Spleen (tissue), 11 donors: ENCODE results near the gene GLS. TPM values are rescaled to one million over a fixed set of nuclear protein-coding genes. Genes with fewer than 3 reads are reported as not detected.

ENCODE experiments used
- DNase-seq: peaks from one replicate; pipeline ENCODE4 v3.0.0-alpha.2; 2020
- H3K27ac ChIP-seq, 8 donors: fragments of 200-600 bp; sonication (generic) in 7 of 8; 1 replicate in 4 of 8; 2 replicates in 4 of 8; pipeline versions ENCODE4 v1.5.0 to v1.8.0; 2016 to 2021; ENCODE audit warnings: inconsistent platforms in 4 of 8, mild to moderate bottlenecking in 4 of 8, moderate library complexity in 1 of 8
- H3K27me3 ChIP-seq, 7 donors: fragments of 200-600 bp; sonication (generic) in 6 of 7; replicated peaks in 1 of 7; 1 replicate in 4 of 7; 2 replicates in 3 of 7; pipeline versions ENCODE4 v1.5.0 to v1.8.0; 2016 to 2021; ENCODE audit warnings: inconsistent platforms in 3 of 7, mild to moderate bottlenecking in 1 of 7
- H3K36me3 ChIP-seq, 6 donors: fragments of 200-600 bp; sonication (generic) in 5 of 6; 1 replicate in 4 of 6; 2 replicates in 2 of 6; pipeline versions ENCODE4 v1.5.0 to v1.8.0; 2016 to 2021; ENCODE audit warnings: inconsistent platforms in 2 of 6
- H3K4me1 ChIP-seq, 6 donors: fragments of 200-600 bp; sonication (generic) in 5 of 6; 1 replicate in 3 of 6; 2 replicates in 3 of 6; pipeline versions ENCODE4 v1.5.0 to v1.8.0; 2016 to 2021; ENCODE audit warnings: inconsistent platforms in 3 of 6
- H3K4me3 ChIP-seq, 8 donors: fragments of 200-600 bp; sonication (generic) in 7 of 8; 1 replicate in 4 of 8; 2 replicates in 4 of 8; pipeline versions ENCODE4 v1.5.0 to v1.8.0; 2016 to 2021; ENCODE audit warnings: inconsistent platforms in 4 of 8, mild to moderate bottlenecking in 4 of 8, moderate library complexity in 2 of 8
- H3K9me3 ChIP-seq, 8 donors: fragments of 200-600 bp; sonication (generic) in 7 of 8; 1 replicate in 4 of 8; 2 replicates in 4 of 8; pipeline versions ENCODE4 v1.5.0 to v1.8.0; 2016 to 2021; ENCODE audit warnings: inconsistent platforms in 4 of 8
- POLR2A ChIP-seq, 3 donors: fragments of 450-650 bp; IDR thresholded peaks; one replicate each; pipeline ENCODE4 v1.5.1; 2017; ENCODE audit warnings: antibody characterized with exemption in 3 of 3, mild to moderate bottlenecking in 1 of 3
- POLR2AphosphoS5 ChIP-seq, 3 donors: sonication (generic); formaldehyde crosslinking; IDR thresholded peaks; one replicate each; pipeline ENCODE4 v1.5.1; 2017; ENCODE audit warnings: antibody characterized with exemption in 3 of 3
- WGBS, 5 donors: extraction: QIAGEN DNeasy Blood & Tissue Kit in 3 of 5; methylation state at CpG; one replicate each; pipeline versions ENCODE4 v1.1.5 to v1.1.7; 2013 to 2018; 5-methylcytosine and 5-hydroxymethylcytosine counted together
- intact Hi-C: fragments of 100-400 bp; cut with DNase I; formaldehyde crosslinking; loops from one replicate; pipeline ENCODE4 v1.15.0; 2023; ENCODE audit warnings: low total_unique reads
- polyA plus RNA-seq, 3 donors: library from polyadenylated mRNA; stranded (reverse); fragments of 200-250 nt; gene quantifications; one replicate each; pipeline ENCODE4 v1.2.1, GENCODE V29; 2013
- total RNA-seq, 7 donors: library from RNA; depleted of rRNA in 3 of 7; stranded (reverse); fragments of >200 nt in 3 of 7; fragmentation: NEBNext Ultra II Directional in 4 of 7; extraction: Animal tissue kit (Norgen Biotek cat#: 25700) in 4 of 7; gene quantifications; one replicate each; pipeline versions ENCODE4 v1.1.0 to v1.2.1, GENCODE V29; 2016 to 2021
- TF ChIP-seq, protein P1 (sequence below), 11 experiments: fragments of 200-600 bp in 7 of 11; fragments of 450-650 bp in 4 of 11; sonication (generic) in 4 of 11; IDR thresholded peaks in 8 of 11; conservative IDR thresholded peaks in 3 of 11; 1 replicate in 7 of 11; 2 replicates in 4 of 11; pipeline versions ENCODE4 v1.4.0 to v1.8.0; 2016 to 2021; ENCODE audit warnings: antibody characterized with exemption in 11 of 11, inconsistent platforms in 4 of 11, mild to moderate bottlenecking in 1 of 11
- donor health status: healthy with polysubstance abuse.
- donor health status: DM: no; HTN: no; CAD: no; lungs with moderate emphysema.
- donor health status: DM: no; HTN: no; CAD: no.
- donor health status: Bipolar disorder and iron deficiency.
- donor health status: healthy.
- donor health status: DM: no; HTN: no; CAD: no.
- donor health status: DM: yes; HTN: yes; CAD: no.

The GLS gene
- total and polyA plus RNA-seq, 10 donors = 42.3 to 254 (median 176) TPM

DNA sequence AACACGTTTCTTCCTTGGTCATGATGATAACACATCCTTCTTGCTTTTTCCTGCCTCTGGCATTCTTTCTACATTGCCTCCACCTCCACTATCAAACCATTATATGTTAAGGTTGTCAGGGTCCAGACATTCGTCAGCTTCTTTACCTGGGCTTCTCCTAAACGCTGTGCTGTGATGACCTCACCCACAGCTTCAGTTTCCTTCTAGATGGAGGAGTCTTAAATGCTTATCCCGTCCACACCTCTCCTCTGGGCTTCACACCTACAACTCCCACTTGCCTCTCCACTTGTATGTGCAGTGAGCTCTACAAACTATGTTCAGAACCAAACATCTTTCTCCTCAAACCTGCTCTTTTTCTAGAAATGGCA lies 134.0 kb downstream of the GLS start:
- 35 to 47% (median 39%) methylated on average over 4 of the region's 4 CpGs for whole genome bisulfite sequencing, 5 donors
- intact Hi-C loops = no loop called here
- no peak for DNase-seq
- Histone ChIP-seq H3K4me1 (peaks cover 43 to 78% (median 62%) of the 10 kb centered on the region in 6 donors), H3K27ac (peak overlapping the region; percentile 86 to 97 (median 95)), H3K36me3 (peaks cover 0 to 34% (median 9%) of the 10 kb centered on the region in 6 donors), H3K4me3 (peak overlapping the region; percentile 88 to 99 (median 94)), H3K27me3 (no peaks in the 10 kb centered on the region), H3K9me3 (no peaks in the 10 kb centered on the region)
- TF ChIP-seq POLR2A (IDR thresholded peaks at IDR 0.05) (no peak), POLR2AphosphoS5 (IDR thresholded peaks at IDR 0.05) (no peak)
- TF ChIP-seq, protein P1, sequence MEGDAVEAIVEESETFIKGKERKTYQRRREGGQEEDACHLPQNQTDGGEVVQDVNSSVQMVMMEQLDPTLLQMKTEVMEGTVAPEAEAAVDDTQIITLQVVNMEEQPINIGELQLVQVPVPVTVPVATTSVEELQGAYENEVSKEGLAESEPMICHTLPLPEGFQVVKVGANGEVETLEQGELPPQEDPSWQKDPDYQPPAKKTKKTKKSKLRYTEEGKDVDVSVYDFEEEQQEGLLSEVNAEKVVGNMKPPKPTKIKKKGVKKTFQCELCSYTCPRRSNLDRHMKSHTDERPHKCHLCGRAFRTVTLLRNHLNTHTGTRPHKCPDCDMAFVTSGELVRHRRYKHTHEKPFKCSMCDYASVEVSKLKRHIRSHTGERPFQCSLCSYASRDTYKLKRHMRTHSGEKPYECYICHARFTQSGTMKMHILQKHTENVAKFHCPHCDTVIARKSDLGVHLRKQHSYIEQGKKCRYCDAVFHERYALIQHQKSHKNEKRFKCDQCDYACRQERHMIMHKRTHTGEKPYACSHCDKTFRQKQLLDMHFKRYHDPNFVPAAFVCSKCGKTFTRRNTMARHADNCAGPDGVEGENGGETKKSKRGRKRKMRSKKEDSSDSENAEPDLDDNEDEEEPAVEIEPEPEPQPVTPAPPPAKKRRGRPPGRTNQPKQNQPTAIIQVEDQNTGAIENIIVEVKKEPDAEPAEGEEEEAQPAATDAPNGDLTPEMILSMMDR (IDR thresholded peaks at IDR 0.05 in 8 of 11, conservative IDR thresholded peaks at IDR 0.05 in 3 of 11) = no peak

Other genes starting within 250 kb of the GLS start
- 10 to 100 TPM; 26.1 to 44.7 (median 31.2) TPM for gene NAB1, start 231.7 kb upstream of the GLS start, total RNA-seq
- gene NAB1, start 231.7 kb upstream of the GLS start, polyA plus RNA-seq = 10 to 100 TPM in 1 of 3 donors, 1 to 10 TPM in 2; 8.8 to 14.6 (median 9.2) TPM
- gene STAT1, start 133.3 kb downstream of the GLS start, total RNA-seq = 100 to 1,000 TPM in 6 of 7 donors, 10 to 100 TPM in 1; 98.0 to 246 (median 171) TPM
- gene STAT1, start 133.3 kb downstream of the GLS start, polyA plus RNA-seq = 10 to 100 TPM; 19.5 to 61.4 (median 25.6) TPM